CD4-positive, alpha-beta T cell (primary cell): ENCODE measurements around the gene GLUD2. TPM values are rescaled to one million over a fixed set of nuclear protein-coding genes. Genes with fewer than 3 reads are reported as not detected.

Experiments
- ATAC-seq: fragments of 200-7000 bp; cut with Tn5 transposase; one replicate; pipeline ENCODE4 v1.10.0; 2022; ENCODE audit warnings: mild to moderate bottlenecking; ENCODE audit not compliant: poor library complexity
- CTCF ChIA-PET: fragments of 350-600 bp; sonication (Branson Sonifier 250); formaldehyde crosslinking; loops from one replicate; lab custom pipeline; 2021; ENCODE audit warnings: antibody characterized with exemption, inconsistent platforms; lab: Charles Lee
- POLR2A ChIA-PET: fragments of 350-600 bp; sonication (Branson Sonifier 250); formaldehyde crosslinking; loops from one replicate; lab custom pipeline; 2021; ENCODE audit warnings: antibody characterized with exemption, inconsistent platforms; lab: Charles Lee
- DNase-seq, 14 experiments: peaks; one replicate each; pipeline ENCODE4 v3.0.0-alpha.2; 2013 to 2020; ENCODE audit warnings: mixed read lengths in 2 of 14
- H3K27ac ChIP-seq, 2 donors: one replicate each; pipeline versions ENCODE4 v1.5.1 to v1.7.0; 2013; ENCODE audit warnings: low read length in 2 of 2, low read depth in 1 of 2, mild to moderate bottlenecking in 1 of 2
- H3K27me3 ChIP-seq, 2 experiments: 1 replicate in 1 of 2; 2 replicates in 1 of 2; pipeline versions ENCODE4 v1.6.1 to v1.7.0; 2013; ENCODE audit warnings: low read length in 2 of 2, control low read depth in 1 of 2, mild to moderate bottlenecking in 1 of 2, moderate library complexity in 1 of 2; ENCODE audit not compliant: insufficient read depth in 2 of 2, control insufficient read depth in 1 of 2
- H3K36me3 ChIP-seq: one replicate; pipeline ENCODE4 v1.6.1; 2013; ENCODE audit warnings: low read length, control low read depth; ENCODE audit not compliant: insufficient read depth
- H3K4me1 ChIP-seq: one replicate; pipeline ENCODE4 v1.6.1; 2013; ENCODE audit warnings: low read length, control low read depth; ENCODE audit not compliant: insufficient read depth
- H3K4me3 ChIP-seq: one replicate; pipeline ENCODE4 v1.5.1; 2013; ENCODE audit warnings: mild to moderate bottlenecking, low read length, moderate library complexity
- H3K9me3 ChIP-seq, 2 experiments: 1 replicate in 1 of 2; 2 replicates in 1 of 2; pipeline versions ENCODE4 v1.6.1 to v1.7.0; 2013; ENCODE audit warnings: low read length in 2 of 2, mild to moderate bottlenecking in 2 of 2, control low read depth in 1 of 2, moderate library complexity in 1 of 2; ENCODE audit not compliant: control insufficient read depth in 1 of 2, insufficient read depth in 1 of 2
- H3K27ac Mint-ChIP-seq: one replicate; pipeline ENCODE4 v1.8.0; 2020; ENCODE audit warnings: mixed read lengths
- H3K27me3 Mint-ChIP-seq: one replicate; pipeline ENCODE4 v1.8.0; 2021; ENCODE audit warnings: mixed read lengths
- H3K36me3 Mint-ChIP-seq: one replicate; pipeline ENCODE4 v1.8.0; 2021; ENCODE audit warnings: low read depth, mixed read lengths
- H3K4me1 Mint-ChIP-seq: one replicate; pipeline ENCODE4 v1.8.0; 2021; ENCODE audit warnings: low read depth, mixed read lengths
- H3K4me3 Mint-ChIP-seq: one replicate; pipeline ENCODE4 v1.8.0; 2020; ENCODE audit warnings: mild to moderate bottlenecking, mixed read lengths
- H3K9me3 Mint-ChIP-seq: one replicate; pipeline ENCODE4 v1.8.0; 2020; ENCODE audit warnings: mixed read lengths
- CTCF ChIP-seq: fragments of 200-600 bp; IDR thresholded peaks from one replicate; pipeline ENCODE4 v1.8.0; 2022; ENCODE audit warnings: antibody characterized with exemption, mild to moderate bottlenecking
- intact Hi-C, 2 experiments: fragments of 100-400 bp; cut with DNase I in 1 of 2; cut with micrococcal nuclease in 1 of 2; formaldehyde crosslinking; loops; one replicate each; pipeline versions ENCODE4 v1.15.1 to v1.9.0; 2023 to 2025; cut with DNase I, micrococcal nuclease
- total RNA-seq, 174 experiments: library from RNA in 2 of 174; stranded (reverse) in 2 of 174; gene quantifications; one replicate each; pipeline ENCODE4 v1.2.3 and lab custom pipeline; 2021 to 2026

The GLUD2 gene
- total RNA-seq, 2 experiments from 2014 or later, result 0.31 TPM; not detected in 1

- CTCF ChIA-PET, result no interaction called here
- no peaks in the 10 kb centered on the region for H3K27me3 ChIP-seq
- no peaks in the 10 kb centered on the region for H3K9me3 ChIP-seq
- H3K4me1 ChIP-seq, result no peaks in the 10 kb centered on the region
- TF ChIP-seq CTCF, result no peak
- peaks cover 4% of the 10 kb centered on the region for H3K9me3 Mint-ChIP-seq
- no peak overlapping the region for H3K27ac Mint-ChIP-seq
- intact Hi-C loops, result no loop called here
- no peak overlapping the region for H3K4me3 Mint-ChIP-seq
- no peak for ATAC-seq
- H3K27me3 Mint-ChIP-seq, result no peaks in the 10 kb centered on the region
- no peaks in the 10 kb centered on the region for H3K4me1 Mint-ChIP-seq
- no peak overlapping the region for H3K4me3 ChIP-seq
- no peak for DNase-seq
- POLR2A ChIA-PET, result no interaction called here
- no peaks in the 10 kb centered on the region for H3K36me3 ChIP-seq
- no peaks in the 10 kb centered on the region for H3K36me3 Mint-ChIP-seq
- H3K27ac ChIP-seq, result no peak overlapping the region
These were observed 37.6 kb downstream of the GLUD2 start for GRCh38 chrX:121084903-121085611.

- Histone ChIP-seq H3K27ac (no peak overlapping the region), H3K36me3 (no peaks in the 10 kb centered on the region), H3K4me1 (no peaks in the 10 kb centered on the region), H3K4me3 (no peak overlapping the region), H3K9me3 (no peaks in the 10 kb centered on the region), H3K27me3 (no peaks in the 10 kb centered on the region)
- peaks cover 4% of the 10 kb centered on the region for H3K9me3 Mint-ChIP-seq
- no peaks in the 10 kb centered on the region for H3K27me3 Mint-ChIP-seq
- no peak for DNase-seq
- no peak overlapping the region for H3K27ac Mint-ChIP-seq
- H3K4me1 Mint-ChIP-seq, result no peaks in the 10 kb centered on the region
- H3K4me3 Mint-ChIP-seq, result no peak overlapping the region
- ChIA-PET CTCF (no interaction called here), POLR2A (no interaction called here)
- no peaks in the 10 kb centered on the region for H3K36me3 Mint-ChIP-seq
- no peak for ATAC-seq
- intact Hi-C loops, result no loop called here
- TF ChIP-seq CTCF, result no peak
These were observed 38.2 kb downstream of the GLUD2 start for GRCh38 chrX:121085612-121086010.

GRCh38 chrX:121093011-121093410 lies 45.6 kb downstream of the GLUD2 start:
- H3K4me1 ChIP-seq, result no peaks in the 10 kb centered on the region
- H3K4me3 ChIP-seq, result no peak overlapping the region
- ATAC-seq (no peak), DNase-seq (no peak)
- Mint-ChIP-seq H3K9me3 (no peaks in the 10 kb centered on the region), H3K27ac (no peak overlapping the region), H3K27me3 (no peaks in the 10 kb centered on the region), H3K36me3 (no peaks in the 10 kb centered on the region), H3K4me3 (no peak overlapping the region), H3K4me1 (no peaks in the 10 kb centered on the region)
- POLR2A ChIA-PET, result no interaction called here
- TF ChIP-seq CTCF, result no peak
- no peak overlapping the region for H3K27ac ChIP-seq
- no peaks in the 10 kb centered on the region for H3K36me3 ChIP-seq
- intact Hi-C loops, result no loop called here
- CTCF ChIA-PET, result no interaction called here
- H3K9me3 ChIP-seq, result no peaks in the 10 kb centered on the region
- no peaks in the 10 kb centered on the region for H3K27me3 ChIP-seq

Other genes with a start within 250 kb of the GLUD2 start
- not detected for gene CT47B1, start 171.7 kb upstream of the GLUD2 start, total RNA-seq
- not detected for gene CT47A11, start 110.5 kb upstream of the GLUD2 start, total RNA-seq
- gene CT47A10, start 105.6 kb upstream of the GLUD2 start, total RNA-seq, result not detected
- gene CT47A9, start 100.7 kb upstream of the GLUD2 start, total RNA-seq, result not detected
- not detected for gene CT47A8, start 95.9 kb upstream of the GLUD2 start, total RNA-seq
- not detected for gene CT47A7, start 91.0 kb upstream of the GLUD2 start, total RNA-seq
- not detected for gene CT47A6, start 86.1 kb upstream of the GLUD2 start, total RNA-seq
- gene CT47A5, start 81.3 kb upstream of the GLUD2 start, total RNA-seq, result not detected
- gene CT47A4, start 76.4 kb upstream of the GLUD2 start, total RNA-seq, result not detected
- not detected for gene CT47A3, start 71.5 kb upstream of the GLUD2 start, total RNA-seq
- gene CT47A2, start 66.7 kb upstream of the GLUD2 start, total RNA-seq, result not detected
- gene CT47A1, start 61.9 kb upstream of the GLUD2 start, total RNA-seq, result not detected